Transverse colon (tissue), 3 donors: ENCODE measurements around the gene NT5C2.

Source experiments
- CTCF ChIP-seq, 5 experiments: fragments of 200-600 bp in 3 of 5; fragments of 450-650 bp in 2 of 5; sonication (generic) in 3 of 5; IDR thresholded peaks; 1 replicate in 2 of 5; 2 replicates in 3 of 5; pipeline ENCODE4 v1.5.1; 2016 to 2017; ENCODE audit warnings: antibody characterized with exemption in 5 of 5, inconsistent platforms in 3 of 5, mild to moderate bottlenecking in 2 of 5, moderate library complexity in 1 of 5
- POLR2A ChIP-seq: fragments of 450-650 bp; IDR thresholded peaks from one replicate; pipeline ENCODE4 v1.6.1; 2016; ENCODE audit warnings: antibody characterized with exemption, mild to moderate bottlenecking, moderate library complexity

GRCh38 chr10:103177123-103177522 lies 15.9 kb downstream of the NT5C2 start:
- TF ChIP-seq CTCF (IDR thresholded peaks at IDR 0.05) (no peak), POLR2A (no peak)
